Heart left ventricle (tissue), 16 donors: Measurements from ENCODE around the gene TAF10. TPM values are rescaled to one million over a fixed set of nuclear protein-coding genes. Genes with fewer than 3 reads are reported as not detected.

Experiments
- ATAC-seq, 4 donors: fragments of 200-7000 bp; cut with Tn5 transposase; one replicate each; pipeline ENCODE4 v1.9.1; 2020 to 2022; ENCODE audit warnings: moderate library complexity in 4 of 4, mild to moderate bottlenecking in 3 of 4, moderate number of reproducible peaks in 1 of 4
- DNase-seq, 5 donors: peaks; one replicate each; pipeline ENCODE4 v3.0.0-alpha.2; 2020
- H3K27ac ChIP-seq, 12 donors: fragments of 200-600 bp; sonication (generic) in 4 of 12; one replicate each; pipeline versions ENCODE4 v1.5.0 to v1.8.0; 2016 to 2022; ENCODE audit warnings: mild to moderate bottlenecking in 2 of 12
- H3K27me3 ChIP-seq, 9 donors: fragments of 200-600 bp; sonication (generic) in 2 of 9; one replicate each; pipeline versions ENCODE4 v1.5.1 to v1.8.0; 2016 to 2022; ENCODE audit warnings: mild to moderate bottlenecking in 3 of 9
- H3K36me3 ChIP-seq, 9 donors: fragments of 200-600 bp; sonication (generic) in 2 of 9; one replicate each; pipeline versions ENCODE4 v1.5.0 to v1.8.0; 2018 to 2022; ENCODE audit warnings: mild to moderate bottlenecking in 2 of 9
- H3K4me1 ChIP-seq, 12 donors: fragments of 200-600 bp; sonication (generic) in 4 of 12; one replicate each; pipeline versions ENCODE4 v1.5.0 to v1.8.0; 2016 to 2022; ENCODE audit warnings: mild to moderate bottlenecking in 3 of 12
- H3K4me3 ChIP-seq, 12 donors: fragments of 200-600 bp; sonication (generic) in 4 of 12; one replicate each; pipeline versions ENCODE4 v1.5.0 to v1.8.0; 2017 to 2022; ENCODE audit warnings: mild to moderate bottlenecking in 9 of 12, moderate library complexity in 4 of 12
- H3K9me3 ChIP-seq, 12 donors: fragments of 200-600 bp; sonication (generic) in 4 of 12; one replicate each; pipeline versions ENCODE4 v1.5.0 to v1.8.0; 2016 to 2022; ENCODE audit warnings: mild to moderate bottlenecking in 1 of 12
- POLR2A ChIP-seq, 2 donors: fragments of 450-650 bp; IDR thresholded peaks; one replicate each; pipeline ENCODE4 v1.6.1; 2017; ENCODE audit warnings: antibody characterized with exemption in 2 of 2, mild to moderate bottlenecking in 2 of 2, moderate library complexity in 2 of 2
- WGBS, 4 donors: extraction: QIAGEN DNeasy Blood & Tissue Kit in 2 of 4; methylation state at CpG; one replicate each; pipeline versions ENCODE4 v1.1.5 to v1.1.7; 2013 to 2018; 5-methylcytosine and 5-hydroxymethylcytosine counted together
- intact Hi-C, 10 donors: fragments of 100-400 bp; cut with DNase I; formaldehyde crosslinking; loops; one replicate each; pipeline versions ENCODE4 v1.11.1 to v1.14.2; 2022
- polyA plus RNA-seq, 2 donors: library from polyadenylated mRNA; stranded (reverse); fragments of 200-250 nt; gene quantifications; one replicate each; pipeline ENCODE4 v1.2.3, GENCODE V29; 2013
- total RNA-seq, 9 donors: library from RNA; depleted of rRNA in 2 of 9; stranded (reverse); fragments of >200 nt in 2 of 9; fragmentation: NEBNext Ultra II Directional in 3 of 9; extraction: Animal tissue kit (Norgen Biotek cat#: 25700) in 3 of 9; gene quantifications; one replicate each; pipeline versions ENCODE4 v1.1.0 to v1.2.4, GENCODE V29; 2016 to 2023
- TF ChIP-seq, protein P1 (sequence below), 12 donors: fragments of 200-600 bp; sonication (generic) in 4 of 12; IDR thresholded peaks; one replicate each; pipeline versions ENCODE4 v1.5.0 to v1.8.0; 2018 to 2022; ENCODE audit warnings: antibody characterized with exemption in 12 of 12, mild to moderate bottlenecking in 5 of 12
- donor health status: ischemic (EF 13 %, LVEDD 7.1; RV severe dilation, severe dysfunction).
- donor health status: healthy with polysubstance abuse.
- donor health status: DM: no; HTN: yes; CAD: no.
- donor health status: DM: no; HTN: no; CAD: no.
- donor health status: ischemic (EF 25% LVEDD 6.9; RV normal size, moderate dysfunction).
- donor health status: ischemic (EF 25% LVEDD 5.7; RV mildly dilated, moderate dysfunction).
- donor health status: healthy.
- donor health status: DM: yes; HTN: yes; CAD: no.
- donor health status: ischemic (EF 35%, LVEDD 5.7; RV mildly dilated, moderate dysfunction).
- donor health status: nonischemic (EF 11% LVEDD 7.7; RV severe dilation, severe dysfunction).
- donor health status: DM: yes; HTN: yes; CAD: no.
- donor health status: PGD.
- donor health status: ischemic (EF 29% LVEDD 5.4; RV normal size, mild dysfunction).
- donor health status: nonischemic (EF 23%, LVEDD 6.1; RV moderate dilation, normal function).

Gene TAF10
- total and polyA plus RNA-seq, 11 donors, result 42.3 to 155 (median 99.0) TPM

DNA sequence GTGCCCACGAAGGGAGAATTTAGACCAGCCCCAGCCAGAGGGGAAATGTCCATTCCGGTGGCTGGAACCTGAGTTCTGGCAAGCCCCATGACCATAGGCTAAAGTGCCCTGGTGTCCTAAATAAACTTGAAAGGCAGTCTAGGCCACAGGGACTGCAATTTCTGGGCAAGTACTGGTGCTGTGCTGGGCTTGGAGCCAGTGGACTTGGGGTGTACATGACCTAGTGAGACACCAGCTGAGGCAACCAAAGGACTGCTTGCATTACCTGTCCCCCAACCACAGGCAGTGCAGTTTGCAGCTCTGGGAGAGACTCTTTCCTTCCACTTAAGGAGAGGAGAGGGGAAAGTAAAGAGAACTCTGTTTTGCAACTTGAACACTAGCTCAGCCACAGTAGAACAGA lies 32.3 kb downstream of the TAF10 start:
- TF ChIP-seq POLR2A (IDR thresholded peaks at IDR 0.05), result no peak
- TF ChIP-seq, protein P1, sequence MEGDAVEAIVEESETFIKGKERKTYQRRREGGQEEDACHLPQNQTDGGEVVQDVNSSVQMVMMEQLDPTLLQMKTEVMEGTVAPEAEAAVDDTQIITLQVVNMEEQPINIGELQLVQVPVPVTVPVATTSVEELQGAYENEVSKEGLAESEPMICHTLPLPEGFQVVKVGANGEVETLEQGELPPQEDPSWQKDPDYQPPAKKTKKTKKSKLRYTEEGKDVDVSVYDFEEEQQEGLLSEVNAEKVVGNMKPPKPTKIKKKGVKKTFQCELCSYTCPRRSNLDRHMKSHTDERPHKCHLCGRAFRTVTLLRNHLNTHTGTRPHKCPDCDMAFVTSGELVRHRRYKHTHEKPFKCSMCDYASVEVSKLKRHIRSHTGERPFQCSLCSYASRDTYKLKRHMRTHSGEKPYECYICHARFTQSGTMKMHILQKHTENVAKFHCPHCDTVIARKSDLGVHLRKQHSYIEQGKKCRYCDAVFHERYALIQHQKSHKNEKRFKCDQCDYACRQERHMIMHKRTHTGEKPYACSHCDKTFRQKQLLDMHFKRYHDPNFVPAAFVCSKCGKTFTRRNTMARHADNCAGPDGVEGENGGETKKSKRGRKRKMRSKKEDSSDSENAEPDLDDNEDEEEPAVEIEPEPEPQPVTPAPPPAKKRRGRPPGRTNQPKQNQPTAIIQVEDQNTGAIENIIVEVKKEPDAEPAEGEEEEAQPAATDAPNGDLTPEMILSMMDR (IDR thresholded peaks at IDR 0.05), result no peak
- Histone ChIP-seq H3K27ac (no peak overlapping the region), H3K4me1 (peaks cover 8 to 24% (median 18%) of the 10 kb centered on the region in 12 donors), H3K9me3 (peaks cover 0 to 26% (median 16%) of the 10 kb centered on the region in 12 donors), H3K36me3 (no peaks in the 10 kb centered on the region), H3K27me3 (no peaks in the 10 kb centered on the region), H3K4me3 (no peak overlapping the region)
- WGBS, 4 donors, result 50 to 64% (median 60%) methylated on average over 1 to 2 of the region's 2 CpGs
- peak in 1 of 4 donors; percentile 47 for ATAC-seq
- intact Hi-C loops, result no loop called here
- no peak for DNase-seq

DNA sequence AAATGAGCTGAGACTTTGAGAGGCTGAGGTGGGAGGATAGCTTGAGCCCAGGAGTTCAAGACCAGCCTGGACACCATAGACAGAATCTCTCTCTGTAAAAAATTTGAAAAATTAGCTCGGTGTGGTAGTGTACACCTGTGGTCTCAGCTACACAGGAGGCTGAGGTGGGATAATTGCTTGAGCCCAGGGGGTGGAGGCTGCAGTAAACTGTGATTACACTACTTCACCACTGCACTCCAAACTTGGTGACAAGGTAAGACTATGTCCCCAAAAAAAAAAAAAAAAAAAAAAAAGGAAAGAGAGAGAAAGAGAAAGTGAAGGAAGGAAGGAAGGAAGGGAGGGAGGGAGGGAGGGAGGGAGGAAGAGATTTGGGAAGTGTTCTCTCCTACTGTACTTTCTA lies 33.9 kb downstream of the TAF10 start:
- TF ChIP-seq, protein P1 (IDR thresholded peaks at IDR 0.05), result no peak
- no peak for TF ChIP-seq POLR2A (IDR thresholded peaks at IDR 0.05)
- WGBS, 4 donors, result 77 to 100% (median 91%) methylated on average over 1 of the region's 1 CpG
- intact Hi-C loops, result no loop called here
- peaks cover 0 to 11% (median 4%) of the 10 kb centered on the region in 12 donors for H3K9me3 ChIP-seq
- H3K36me3 ChIP-seq, result no peaks in the 10 kb centered on the region
- ATAC-seq (no peak), DNase-seq (no peak)
- H3K4me1 ChIP-seq, result peaks cover 8 to 24% (median 18%) of the 10 kb centered on the region in 12 donors
- H3K4me3 ChIP-seq, result no peak overlapping the region
- H3K27ac ChIP-seq, result no peak overlapping the region
- H3K27me3 ChIP-seq, result no peaks in the 10 kb centered on the region

DNA sequence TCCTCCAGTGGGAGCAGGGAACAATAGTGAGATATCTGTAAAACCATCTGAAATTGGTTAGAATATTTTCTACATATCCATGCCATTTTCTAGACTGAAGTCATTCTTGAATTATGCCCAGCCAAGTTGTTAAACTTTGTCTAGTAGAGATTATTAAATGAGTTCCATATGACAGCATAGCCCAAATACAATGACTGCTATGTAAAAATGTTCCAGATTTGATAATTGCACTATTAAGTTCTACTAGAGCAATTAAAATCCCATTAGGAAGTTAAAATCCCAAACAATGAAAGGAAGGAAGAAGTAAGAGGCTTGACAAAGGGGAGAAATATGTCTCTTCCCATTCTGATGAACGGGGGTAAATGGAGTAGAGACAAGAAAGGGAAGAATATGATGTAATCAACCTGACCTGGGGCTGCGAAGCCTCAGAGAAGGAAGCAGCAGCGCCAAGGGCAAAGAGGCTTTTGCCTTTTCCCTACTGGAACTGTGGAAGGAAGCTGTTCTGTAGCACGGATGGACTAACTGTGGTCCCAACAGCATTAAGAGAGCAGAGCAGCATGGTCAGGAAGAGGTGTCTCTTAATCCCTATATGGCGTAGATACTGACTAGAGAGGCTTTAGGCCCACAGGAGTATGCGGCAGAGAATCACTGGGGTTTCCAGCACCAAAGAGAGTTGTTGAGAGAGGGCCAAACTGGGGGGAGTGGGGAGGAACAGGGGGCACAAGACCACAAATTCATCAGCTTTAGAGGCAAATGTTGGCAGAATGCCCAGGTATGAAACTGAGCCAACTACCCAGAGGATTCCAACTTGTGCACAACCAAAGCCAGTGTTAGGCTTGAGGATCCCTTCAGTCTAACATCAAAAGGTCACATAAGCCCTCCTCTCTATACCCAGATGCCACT lies 35.3 kb downstream of the TAF10 start:
- peaks cover 8 to 24% (median 18%) of the 10 kb centered on the region in 12 donors for H3K4me1 ChIP-seq
- no peaks in the 10 kb centered on the region for H3K9me3 ChIP-seq
- no peak overlapping the region for H3K4me3 ChIP-seq
- ATAC-seq, result peak; percentile 64 to 79 (median 75)
- TF ChIP-seq, protein P1 (IDR thresholded peaks at IDR 0.05), result no peak
- TF ChIP-seq POLR2A (IDR thresholded peaks at IDR 0.05), result no peak
- intact Hi-C loops, result no loop called here
- peak overlapping the region; percentile 21 to 83 (median 63) for H3K27ac ChIP-seq
- H3K36me3 ChIP-seq, result no peaks in the 10 kb centered on the region
- no peaks in the 10 kb centered on the region for H3K27me3 ChIP-seq
- DNase-seq, result peak in 3 of 5 donors; percentile 36 to 60 (median 46)
- WGBS, 4 donors, result 21 to 28% (median 25%) methylated on average over 5 to 6 of the region's 6 CpGs
